NB4 (cell line): ENCODE data around the gene PPL.

Source experiments
- CTCF ChIP-seq: IDR thresholded peaks from one replicate; pipeline ENCODE4 v1.5.1; 2012; ENCODE audit warnings: low read depth, low read length
- POLR2A ChIP-seq: IDR thresholded peaks from 2 replicates; pipeline ENCODE4 v1.6.1; 2011; ENCODE audit warnings: mild to moderate bottlenecking; ENCODE audit not compliant: insufficient read length; ENCODE audit errors: extremely low read depth

- TF ChIP-seq POLR2A (no peak), CTCF (no peak)
These were observed 44.5 kb upstream of the PPL start for GRCh38 chr16:4981473-4981872.
